GM13976 (cell line): ENCODE data around the gene MTCP1.

Source experiments
- DNase-seq: peaks from one replicate; pipeline ENCODE4 v3.0.0; 2012; ENCODE audit warnings: low spot score
- CTCF ChIP-seq: IDR thresholded peaks from 2 replicates; pipeline ENCODE4 v1.5.1; 2012; ENCODE audit warnings: borderline replicate concordance, mild to moderate bottlenecking; ENCODE audit not compliant: insufficient read depth; ENCODE audit errors: extremely low read depth, missing control alignments, control extremely low read depth
- in situ Hi-C: fragments of 300-500 bp; cut with MboI; formaldehyde crosslinking; loops from one replicate; pipeline ENCODE4 v1.12.0; 2022; ENCODE audit warnings: low sequenced_read_pairs, mixed read lengths, inconsistent platforms; ENCODE audit not compliant: unreplicated experiment

The MTCP1 gene

GRCh38 chrX:155055494-155055893, 15.4 kb downstream of the MTCP1 start:
- no peak for DNase-seq
- in situ Hi-C loops, result loop anchor here (10.0 kb wide), 1 partner anchor 61 kb away; no protein-coding TSS in a partner anchor
- no peak for TF ChIP-seq CTCF

GRCh38 chrX:155054255-155054654, 16.7 kb downstream of the MTCP1 start:
- no peak for DNase-seq
- in situ Hi-C loops, result loop anchor here (10.0 kb wide), 1 partner anchor 59 kb away; no protein-coding TSS in a partner anchor
- no peak for TF ChIP-seq CTCF

GRCh38 chrX:155053656-155054055, 17.3 kb downstream of the MTCP1 start:
- no peak for DNase-seq
- in situ Hi-C loops, result loop anchor here (10.0 kb wide), 1 partner anchor 59 kb away; no protein-coding TSS in a partner anchor
- no peak for TF ChIP-seq CTCF

- in situ Hi-C loops, result loop anchor here (10.0 kb wide), 1 partner anchor 58 kb away; no protein-coding TSS in a partner anchor
- DNase-seq, result no peak
- TF ChIP-seq CTCF, result no peak
Measured at GRCh38 chrX:155052738-155053498, 18.0 kb downstream of the MTCP1 start.

- no peak for DNase-seq
- in situ Hi-C loops, result no loop called here
- peak; percentile 43 for TF ChIP-seq CTCF
Measured at GRCh38 chrX:155048977-155049619, 21.8 kb downstream of the MTCP1 start.

GRCh38 chrX:155046811-155047528, 24.0 kb downstream of the MTCP1 start:
- no peak for TF ChIP-seq CTCF
- DNase-seq, result no peak
- in situ Hi-C loops, result no loop called here
